ENCODE results near the gene SLC25A21. TPM values are rescaled to one million over a fixed set of nuclear protein-coding genes. Genes with fewer than 3 reads are reported as not detected.

Gene SLC25A21
- total RNA-seq, 2 donors from 2014 or later: 1.2 TPM; not detected in 1

DNA sequence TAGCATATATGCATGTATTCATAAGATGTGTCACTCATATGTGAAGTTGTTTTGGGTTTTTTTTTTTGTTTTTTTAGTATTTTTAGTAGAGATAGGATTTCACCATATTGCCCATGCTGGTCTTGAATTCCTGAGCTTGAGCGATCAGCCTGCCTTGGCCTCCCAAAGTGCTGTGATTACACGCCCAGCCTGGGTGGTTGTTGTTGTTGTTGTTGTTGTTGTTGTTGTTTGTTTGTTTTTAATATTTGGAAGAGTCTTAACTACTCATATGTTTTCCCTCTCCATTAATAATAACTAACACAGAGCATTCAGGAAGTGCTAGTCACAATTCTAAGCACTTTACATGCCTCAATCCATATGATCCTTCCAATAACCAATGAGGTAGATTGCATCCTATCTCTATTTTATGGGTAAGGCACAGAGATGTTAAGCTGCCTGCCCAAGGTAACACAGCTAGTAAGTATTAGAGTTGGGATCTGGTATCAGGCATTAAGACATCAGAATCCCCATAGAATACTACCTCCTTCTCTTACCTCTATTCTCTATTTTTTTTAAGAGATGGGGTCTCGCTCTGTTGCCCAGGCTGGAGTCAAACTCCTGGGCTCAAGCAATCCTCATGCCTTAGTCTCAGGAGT, 27.6 kb downstream of the SLC25A21 start:
- Histone ChIP-seq H3K36me3 (no peaks in the 10 kb centered on the region), H3K4me3 (no peak overlapping the region), H3K27ac (no peak overlapping the region), H3K9me3 (no peaks in the 10 kb centered on the region), H3K27me3 (replicated peaks; ENCODE audit: insufficient read depth) (no peaks in the 10 kb centered on the region), H3K4me1 (ENCODE audit: control insufficient read depth in 1 of 2, low read depth in 2 of 2) (no peaks in the 10 kb centered on the region)
- DNase-seq (ENCODE audit: low spot score) (no peak), ATAC-seq (ENCODE audit: insufficient number of reproducible peaks, low FRiP score, low read depth) (no peak)
- no peak for TF ChIP-seq CTCF (IDR thresholded peaks at IDR 0.05)

- DNase-seq (ENCODE audit: low spot score): no peak
- no peaks in the 10 kb centered on the region for H3K27me3 ChIP-seq (replicated peaks; ENCODE audit: insufficient read depth)
- no peak overlapping the region for H3K27ac ChIP-seq
- no peak for TF ChIP-seq CTCF (IDR thresholded peaks at IDR 0.05)
- no peak for ATAC-seq (ENCODE audit: insufficient number of reproducible peaks, low FRiP score, low read depth)
- no peaks in the 10 kb centered on the region for H3K9me3 ChIP-seq
- H3K4me1 ChIP-seq (ENCODE audit: control insufficient read depth in 1 of 2, low read depth in 2 of 2): no peaks in the 10 kb centered on the region
- no peak overlapping the region for H3K4me3 ChIP-seq
- no peaks in the 10 kb centered on the region for H3K36me3 ChIP-seq
Observed at GRCh38 chr14:37143475-37143874, 28.9 kb downstream of the SLC25A21 start.

DNA sequence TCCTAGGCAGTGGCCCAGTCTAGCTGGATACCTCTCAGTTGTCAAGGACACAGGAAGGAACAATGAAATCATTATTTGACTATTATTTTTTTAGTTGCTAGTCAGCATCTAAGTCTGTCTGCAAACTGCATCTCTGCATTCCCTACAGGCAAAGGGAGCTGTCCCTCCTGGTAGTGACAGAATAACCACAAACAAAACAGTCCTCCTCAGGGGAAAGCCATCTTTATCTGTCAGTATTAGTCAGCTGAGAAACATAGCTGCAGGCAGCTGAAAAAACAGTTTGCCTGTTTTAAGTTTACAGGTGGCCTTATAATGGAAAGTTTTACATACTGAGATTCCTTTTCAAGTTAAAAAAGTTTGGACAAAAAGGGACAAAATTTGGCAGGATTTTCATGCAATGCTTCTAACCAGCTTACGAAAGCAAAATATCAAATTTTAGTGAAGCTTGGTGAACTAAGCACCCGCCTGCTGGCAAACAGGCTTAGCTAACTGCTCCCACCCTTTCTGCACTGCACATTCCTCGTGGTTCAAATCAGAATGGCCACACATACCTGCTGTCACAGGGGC, 29.5 kb downstream of the SLC25A21 start:
- no peak for TF ChIP-seq CTCF (IDR thresholded peaks at IDR 0.05)
- DNase-seq (ENCODE audit: low spot score) (no peak), ATAC-seq (ENCODE audit: insufficient number of reproducible peaks, low FRiP score, low read depth) (no peak)
- H3K27ac ChIP-seq: no peak overlapping the region
- H3K36me3 ChIP-seq: no peaks in the 10 kb centered on the region
- H3K27me3 ChIP-seq (replicated peaks; ENCODE audit: insufficient read depth): no peaks in the 10 kb centered on the region
- H3K4me3 ChIP-seq: no peak overlapping the region
- H3K9me3 ChIP-seq: no peaks in the 10 kb centered on the region
- H3K4me1 ChIP-seq (ENCODE audit: control insufficient read depth in 1 of 2, low read depth in 2 of 2): no peaks in the 10 kb centered on the region

GRCh38 chr14:37140176-37140575, 32.2 kb downstream of the SLC25A21 start:
- no peak overlapping the region for H3K27ac ChIP-seq
- no peaks in the 10 kb centered on the region for H3K9me3 ChIP-seq
- TF ChIP-seq CTCF (IDR thresholded peaks at IDR 0.05): no peak
- no peaks in the 10 kb centered on the region for H3K4me1 ChIP-seq (ENCODE audit: control insufficient read depth in 1 of 2, low read depth in 2 of 2)
- no peak for DNase-seq (ENCODE audit: low spot score)
- H3K36me3 ChIP-seq: no peaks in the 10 kb centered on the region
- ATAC-seq (ENCODE audit: insufficient number of reproducible peaks, low FRiP score, low read depth): no peak
- no peak overlapping the region for H3K4me3 ChIP-seq
- H3K27me3 ChIP-seq (replicated peaks; ENCODE audit: insufficient read depth): no peaks in the 10 kb centered on the region

- H3K27ac ChIP-seq: no peak overlapping the region
- DNase-seq (ENCODE audit: low spot score) (no peak), ATAC-seq (ENCODE audit: insufficient number of reproducible peaks, low FRiP score, low read depth) (no peak)
- no peaks in the 10 kb centered on the region for H3K36me3 ChIP-seq
- no peaks in the 10 kb centered on the region for H3K4me1 ChIP-seq (ENCODE audit: control insufficient read depth in 1 of 2, low read depth in 2 of 2)
- no peak for TF ChIP-seq CTCF (IDR thresholded peaks at IDR 0.05)
- no peaks in the 10 kb centered on the region for H3K9me3 ChIP-seq
- H3K4me3 ChIP-seq: no peak overlapping the region
- H3K27me3 ChIP-seq (replicated peaks; ENCODE audit: insufficient read depth): no peaks in the 10 kb centered on the region
Observed at GRCh38 chr14:37139710-37140109, 32.7 kb downstream of the SLC25A21 start.

All from thoracic aorta (tissue), 2 donors.